Caco-2 (cell line): ENCODE measurements around the gene SH3BP4. TPM values are rescaled to one million over a fixed set of nuclear protein-coding genes. Genes with fewer than 3 reads are reported as not detected.
"Not testable (repeated sequence)": the region's sequence is repeated elsewhere in the genome, so short reads cannot be mapped to it uniquely, and the experiment has no call there.

ENCODE experiments used
- BruUV-seq: library from RNA; stranded (reverse); fragments of 400-500 nt; replicated peaks from 2 replicates; lab custom pipeline; 2021; lab: Mats Ljungman, UMichigan
- CTCF ChIA-PET: fragments of 300-600 bp; sonication (Branson Sonifier 250); formaldehyde crosslinking; loops from one replicate; lab custom pipeline; 2022; ENCODE audit warnings: antibody characterized with exemption; lab: Charles Lee
- POLR2A ChIA-PET: fragments of 300-600 bp; sonication (Branson Sonifier 250); formaldehyde crosslinking; loops from one replicate; lab custom pipeline; 2022; ENCODE audit warnings: antibody characterized with exemption; lab: Charles Lee
- DNase-seq, 2 experiments: peaks; one replicate each; pipeline versions ENCODE4 v3.0.0 to v3.0.0-alpha.2; 2020 to 2022
- H3K27me3 ChIP-seq: replicated peaks from 2 replicates; pipeline ENCODE4 v1.6.0; 2011; ENCODE audit warnings: low read length; ENCODE audit not compliant: control insufficient read depth, insufficient read depth
- H3K36me3 ChIP-seq: 2 replicates; pipeline ENCODE4 v1.5.1; 2011; ENCODE audit warnings: low read length; ENCODE audit not compliant: control insufficient read depth, insufficient read depth
- H3K4me1 ChIP-seq: fragments of 250-450 bp; sonication (Bioruptor Pico); 2 replicates; pipeline ENCODE4 v1.5.1; 2020; ENCODE audit warnings: mild to moderate bottlenecking
- H3K4me3 ChIP-seq: 2 replicates; pipeline ENCODE4 v1.5.1; 2011; ENCODE audit warnings: low read depth, mild to moderate bottlenecking, control low read depth, low read length
- H3K9me3 ChIP-seq: fragments of 250-450 bp; sonication (Bioruptor Pico); 2 replicates; pipeline ENCODE4 v1.5.1; 2020; ENCODE audit warnings: mild to moderate bottlenecking, moderate library complexity
- H3K27ac Mint-ChIP-seq: one replicate; pipeline ENCODE4 v1.8.0; 2022; ENCODE audit warnings: mixed read lengths; ENCODE audit not compliant: unreplicated experiment
- H3K27me3 Mint-ChIP-seq: one replicate; pipeline ENCODE4 v1.8.0; 2022; ENCODE audit warnings: mixed read lengths; ENCODE audit not compliant: insufficient read depth, unreplicated experiment
- H3K36me3 Mint-ChIP-seq: one replicate; pipeline ENCODE4 v1.8.0; 2022; ENCODE audit warnings: mild to moderate bottlenecking, mixed read lengths; ENCODE audit not compliant: insufficient read depth, unreplicated experiment
- H3K4me1 Mint-ChIP-seq: one replicate; pipeline ENCODE4 v1.8.0; 2022; ENCODE audit warnings: low read depth, mixed read lengths; ENCODE audit not compliant: unreplicated experiment
- H3K4me3 Mint-ChIP-seq: one replicate; pipeline ENCODE4 v1.8.0; 2022; ENCODE audit warnings: mild to moderate bottlenecking, moderate library complexity, mixed read lengths; ENCODE audit not compliant: unreplicated experiment
- H3K9me3 Mint-ChIP-seq: one replicate; pipeline ENCODE4 v1.8.0; 2022; ENCODE audit warnings: mixed read lengths; ENCODE audit not compliant: unreplicated experiment
- intact Hi-C: fragments of 100-400 bp; cut with micrococcal nuclease; formaldehyde crosslinking; loops from one replicate; pipeline ENCODE4 v1.10.0; 2022; ENCODE audit not compliant: unreplicated experiment
- total RNA-seq: library from RNA; stranded (reverse); gene quantifications from 2 replicates; pipeline ENCODE4 v1.2.3, GENCODE V29; 2022
- TF ChIP-seq, protein P1 (sequence below), 2 experiments: fragments of 200-600 bp in 1 of 2; IDR thresholded peaks; 1 replicate in 1 of 2; 2 replicates in 1 of 2; pipeline versions ENCODE4 v1.5.1 to v1.8.0; 2011 to 2022; ENCODE audit warnings: antibody characterized with exemption in 1 of 2, control low read depth in 1 of 2, inconsistent platforms in 1 of 2, low read depth in 1 of 2, low read length in 1 of 2, mild to moderate bottlenecking in 1 of 2, moderate library complexity in 1 of 2; ENCODE audit not compliant: insufficient read depth in 1 of 2, severe bottlenecking in 1 of 2, unreplicated experiment in 1 of 2

The SH3BP4 gene
- total RNA-seq, 1 experiment from 2014 or later: 29.9 TPM

DNA sequence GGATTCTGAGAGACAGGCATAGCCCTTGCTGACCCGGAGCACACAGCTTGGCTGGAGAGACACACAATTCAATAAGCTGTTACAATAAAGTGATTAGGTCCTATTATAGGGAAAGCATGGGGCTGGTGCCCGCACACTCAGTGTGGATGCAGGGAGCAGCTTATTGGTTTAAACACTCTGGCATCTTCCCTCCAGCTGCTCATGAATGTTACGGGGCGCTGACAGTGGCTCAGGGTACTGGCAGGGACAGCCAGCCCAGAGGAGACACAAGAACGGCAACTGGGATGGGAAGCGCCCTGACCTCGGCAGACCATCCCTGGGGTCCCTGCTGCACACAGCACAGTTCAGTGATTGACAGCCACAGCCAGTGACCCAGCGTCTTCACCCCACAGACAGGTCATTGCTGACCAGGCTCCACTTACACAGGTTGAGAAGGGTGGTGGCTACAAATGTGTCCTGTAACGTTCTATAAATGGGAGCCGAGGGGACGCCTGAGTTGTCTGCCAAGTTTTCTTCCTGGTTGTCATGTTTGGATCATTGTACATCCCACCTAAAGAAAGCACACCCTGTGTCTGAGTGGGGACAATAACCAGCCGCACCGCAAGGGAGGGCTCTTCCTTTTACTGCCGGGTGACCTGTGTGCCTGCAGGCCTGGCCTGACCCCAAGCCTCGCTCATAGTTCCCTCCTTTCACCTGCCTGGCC is 60.3 kb downstream of the SH3BP4 start:
- ChIA-PET POLR2A (no interaction called here), CTCF (no interaction called here)
- TF ChIP-seq, protein P1, sequence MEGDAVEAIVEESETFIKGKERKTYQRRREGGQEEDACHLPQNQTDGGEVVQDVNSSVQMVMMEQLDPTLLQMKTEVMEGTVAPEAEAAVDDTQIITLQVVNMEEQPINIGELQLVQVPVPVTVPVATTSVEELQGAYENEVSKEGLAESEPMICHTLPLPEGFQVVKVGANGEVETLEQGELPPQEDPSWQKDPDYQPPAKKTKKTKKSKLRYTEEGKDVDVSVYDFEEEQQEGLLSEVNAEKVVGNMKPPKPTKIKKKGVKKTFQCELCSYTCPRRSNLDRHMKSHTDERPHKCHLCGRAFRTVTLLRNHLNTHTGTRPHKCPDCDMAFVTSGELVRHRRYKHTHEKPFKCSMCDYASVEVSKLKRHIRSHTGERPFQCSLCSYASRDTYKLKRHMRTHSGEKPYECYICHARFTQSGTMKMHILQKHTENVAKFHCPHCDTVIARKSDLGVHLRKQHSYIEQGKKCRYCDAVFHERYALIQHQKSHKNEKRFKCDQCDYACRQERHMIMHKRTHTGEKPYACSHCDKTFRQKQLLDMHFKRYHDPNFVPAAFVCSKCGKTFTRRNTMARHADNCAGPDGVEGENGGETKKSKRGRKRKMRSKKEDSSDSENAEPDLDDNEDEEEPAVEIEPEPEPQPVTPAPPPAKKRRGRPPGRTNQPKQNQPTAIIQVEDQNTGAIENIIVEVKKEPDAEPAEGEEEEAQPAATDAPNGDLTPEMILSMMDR (IDR thresholded peaks at IDR 0.05; ENCODE audit: insufficient read depth in 1 of 2, low read depth in 1 of 2, low read length in 1 of 2, severe bottlenecking in 1 of 2, unreplicated experiment in 1 of 2): no peak
- no peak for DNase-seq
- H3K9me3 ChIP-seq: no peaks in the 10 kb centered on the region; the same call in 1 of the 2 replicates
- H3K4me3 ChIP-seq: no peak overlapping the region
- H3K27me3 Mint-ChIP-seq: no peaks in the 10 kb centered on the region
- no peak overlapping the region for H3K4me3 Mint-ChIP-seq
- H3K36me3 Mint-ChIP-seq: peaks cover 25% of the 10 kb centered on the region
- peaks cover 33% of the 10 kb centered on the region for H3K4me1 ChIP-seq
- intact Hi-C loops: no loop called here
- H3K4me1 Mint-ChIP-seq: peaks cover 41% of the 10 kb centered on the region
- no TSS peak for BruUV-seq
- no peaks in the 10 kb centered on the region for H3K36me3 ChIP-seq
- no peaks in the 10 kb centered on the region for H3K27me3 ChIP-seq
- no peak overlapping the region for H3K27ac Mint-ChIP-seq
- H3K9me3 Mint-ChIP-seq: peaks cover 19% of the 10 kb centered on the region

DNA sequence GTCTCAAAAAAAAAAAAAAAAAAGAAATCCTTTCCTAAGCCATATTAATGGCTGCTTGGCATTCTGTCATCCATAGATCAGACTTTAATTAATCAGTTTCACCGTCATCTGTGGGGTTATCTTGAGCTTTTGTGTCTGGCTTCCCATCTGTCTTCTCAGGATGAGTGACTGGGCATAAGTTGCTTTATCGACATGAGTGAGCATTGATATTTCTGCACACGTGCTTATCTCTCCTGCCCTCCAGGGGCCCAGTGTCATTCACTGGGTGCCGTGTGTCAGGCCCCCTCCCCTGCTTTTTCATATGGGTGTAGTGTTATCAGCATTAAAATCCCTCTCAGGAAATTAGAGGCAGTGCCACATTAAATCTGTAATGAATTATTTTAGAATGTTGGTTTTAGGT is 65.6 kb downstream of the SH3BP4 start:
- no peak overlapping the region for H3K4me3 ChIP-seq
- TF ChIP-seq, protein P1 (IDR thresholded peaks at IDR 0.05; ENCODE audit: insufficient read depth in 1 of 2, low read depth in 1 of 2, low read length in 1 of 2, severe bottlenecking in 1 of 2, unreplicated experiment in 1 of 2): no peak
- POLR2A ChIA-PET: no interaction called here
- Mint-ChIP-seq H3K27me3 (no peaks in the 10 kb centered on the region), H3K4me3 (no peak overlapping the region), H3K27ac (no peak overlapping the region), H3K9me3 (peaks cover 9% of the 10 kb centered on the region), H3K36me3 (peaks cover 41% of the 10 kb centered on the region), H3K4me1 (peaks cover 10% of the 10 kb centered on the region)
- DNase-seq: no peak
- no TSS peak for BruUV-seq
- CTCF ChIA-PET: no interaction called here
- intact Hi-C loops: no loop called here
- H3K4me1 ChIP-seq: no peaks in the 10 kb centered on the region
- H3K9me3 ChIP-seq: no peaks in the 10 kb centered on the region; the same call in 1 of the 2 replicates
- H3K36me3 ChIP-seq: no peaks in the 10 kb centered on the region
- H3K27me3 ChIP-seq: no peaks in the 10 kb centered on the region

DNA sequence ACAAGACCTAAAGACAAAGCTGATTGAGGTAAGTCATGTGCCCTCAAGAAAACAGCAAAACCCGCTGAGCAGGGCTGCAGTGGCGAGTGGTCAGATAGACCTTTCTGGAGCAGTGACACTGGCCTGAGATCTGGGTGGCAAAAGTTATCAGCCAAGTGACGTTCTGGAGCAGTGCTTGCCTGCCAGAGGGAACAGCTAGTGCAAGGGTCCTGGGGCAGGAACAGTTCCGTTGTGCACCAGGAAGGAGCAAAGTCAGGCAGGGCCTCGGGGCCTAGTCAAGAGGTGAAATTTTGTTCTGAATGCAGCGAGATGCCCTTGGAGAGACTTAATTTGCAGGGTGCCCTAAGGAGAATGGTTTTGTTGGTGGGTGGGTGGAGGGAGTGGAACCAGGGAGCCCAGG is 67.0 kb downstream of the SH3BP4 start:
- peaks cover 35% of the 10 kb centered on the region for H3K36me3 Mint-ChIP-seq
- ChIA-PET CTCF (no interaction called here), POLR2A (no interaction called here)
- H3K27me3 ChIP-seq: no peaks in the 10 kb centered on the region
- TF ChIP-seq, protein P1 (IDR thresholded peaks at IDR 0.05; ENCODE audit: insufficient read depth in 1 of 2, low read depth in 1 of 2, low read length in 1 of 2, severe bottlenecking in 1 of 2, unreplicated experiment in 1 of 2): no peak
- H3K4me3 Mint-ChIP-seq: no peak overlapping the region
- H3K4me1 Mint-ChIP-seq: peaks cover 6% of the 10 kb centered on the region
- H3K9me3 Mint-ChIP-seq: peaks cover 9% of the 10 kb centered on the region
- H3K27me3 Mint-ChIP-seq: no peaks in the 10 kb centered on the region
- H3K4me1 ChIP-seq: no peaks in the 10 kb centered on the region
- no peak overlapping the region for H3K4me3 ChIP-seq
- no TSS peak for BruUV-seq
- intact Hi-C loops: no loop called here
- no peak overlapping the region for H3K27ac Mint-ChIP-seq
- H3K36me3 ChIP-seq: no peaks in the 10 kb centered on the region
- H3K9me3 ChIP-seq: no peaks in the 10 kb centered on the region; the same call in 1 of the 2 replicates
- DNase-seq: no peak

DNA sequence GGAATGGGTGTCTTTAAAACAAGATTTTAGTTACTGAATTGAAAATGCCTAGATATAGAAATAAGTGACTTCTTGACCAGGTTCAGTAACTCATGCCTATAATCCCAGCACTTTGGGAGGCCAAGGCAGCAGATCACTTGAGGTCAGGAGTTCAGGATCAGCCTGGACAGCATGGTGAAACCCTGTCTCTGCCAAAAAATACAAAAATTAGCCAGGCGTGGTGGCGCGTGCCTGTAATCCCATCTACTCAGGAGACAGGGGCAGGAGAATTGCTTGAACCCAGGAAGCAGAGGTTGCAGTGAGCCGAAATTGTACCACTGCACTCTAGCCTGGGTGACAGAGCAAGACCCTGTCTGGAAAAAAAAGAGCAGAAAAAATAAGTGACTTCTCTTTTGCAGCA is 68.3 kb downstream of the SH3BP4 start:
- H3K4me3 ChIP-seq, H3K9me3 Mint-ChIP-seq, CTCF ChIA-PET, BruUV-seq, H3K4me1 Mint-ChIP-seq, H3K4me3 Mint-ChIP-seq, intact Hi-C loops, POLR2A ChIA-PET, H3K9me3 ChIP-seq, H3K36me3 ChIP-seq, DNase-seq, H3K27me3 ChIP-seq, H3K27ac Mint-ChIP-seq, H3K27me3 Mint-ChIP-seq: not testable (repeated sequence)
- H3K4me1 ChIP-seq: peaks cover 12% of the 10 kb centered on the region
- H3K36me3 Mint-ChIP-seq: peaks cover 35% of the 10 kb centered on the region
